Measurements from ENCODE around the gene RHO. TPM values are rescaled to one million over a fixed set of nuclear protein-coding genes. Genes with fewer than 3 reads are reported as not detected.

The RHO gene
- total RNA-seq, 1 donor: not detected

- Histone ChIP-seq H3K4me1 (ENCODE audit: insufficient read depth, low read length) (peaks cover 29% of the 10 kb centered on the region), H3K36me3 (ENCODE audit: insufficient read depth, low read length) (peaks cover 68% of the 10 kb centered on the region)
Measured at GRCh38 chr3:129563332-129563731, 34.9 kb downstream of the RHO start.

DNA sequence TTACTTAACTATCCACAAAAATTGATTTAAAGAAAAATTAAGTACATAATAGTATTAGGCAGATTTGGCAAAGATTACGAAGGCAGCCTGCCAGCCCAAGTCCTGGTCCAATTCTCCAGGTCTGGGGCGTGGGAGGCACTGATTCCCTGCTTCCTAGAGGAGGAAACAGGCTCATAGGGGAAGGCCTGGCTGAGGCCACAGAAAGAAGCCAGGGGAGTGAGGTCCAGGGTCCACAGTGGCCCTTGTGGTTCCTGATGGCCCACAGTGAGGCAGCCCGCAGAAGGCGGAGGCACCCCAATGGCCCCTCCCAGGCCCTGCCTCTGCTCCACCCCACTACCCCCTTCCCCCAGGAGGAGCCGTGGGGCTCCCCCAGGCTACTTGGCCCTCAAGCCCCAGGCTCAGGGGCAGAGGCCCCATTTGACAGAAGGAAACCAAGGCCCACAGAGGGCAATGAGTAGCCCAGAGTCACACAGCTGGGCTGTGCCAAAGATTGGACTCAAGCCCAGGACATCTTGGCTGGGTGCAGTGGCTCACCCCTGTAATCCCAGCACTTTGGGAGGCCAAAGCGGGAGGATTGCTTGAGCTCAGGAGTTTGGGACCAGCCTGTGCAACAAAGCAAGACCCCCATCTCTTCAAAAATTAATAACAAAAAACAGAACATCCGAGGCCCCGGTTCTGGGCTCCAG is 35.6 kb downstream of the RHO start:
- H3K4me1 ChIP-seq (ENCODE audit: insufficient read depth, low read length): peaks cover 22% of the 10 kb centered on the region
- no peak for DNase-seq (ENCODE audit: insufficient read length, low spot score, missing footprints)
- TF ChIP-seq, protein P1, sequence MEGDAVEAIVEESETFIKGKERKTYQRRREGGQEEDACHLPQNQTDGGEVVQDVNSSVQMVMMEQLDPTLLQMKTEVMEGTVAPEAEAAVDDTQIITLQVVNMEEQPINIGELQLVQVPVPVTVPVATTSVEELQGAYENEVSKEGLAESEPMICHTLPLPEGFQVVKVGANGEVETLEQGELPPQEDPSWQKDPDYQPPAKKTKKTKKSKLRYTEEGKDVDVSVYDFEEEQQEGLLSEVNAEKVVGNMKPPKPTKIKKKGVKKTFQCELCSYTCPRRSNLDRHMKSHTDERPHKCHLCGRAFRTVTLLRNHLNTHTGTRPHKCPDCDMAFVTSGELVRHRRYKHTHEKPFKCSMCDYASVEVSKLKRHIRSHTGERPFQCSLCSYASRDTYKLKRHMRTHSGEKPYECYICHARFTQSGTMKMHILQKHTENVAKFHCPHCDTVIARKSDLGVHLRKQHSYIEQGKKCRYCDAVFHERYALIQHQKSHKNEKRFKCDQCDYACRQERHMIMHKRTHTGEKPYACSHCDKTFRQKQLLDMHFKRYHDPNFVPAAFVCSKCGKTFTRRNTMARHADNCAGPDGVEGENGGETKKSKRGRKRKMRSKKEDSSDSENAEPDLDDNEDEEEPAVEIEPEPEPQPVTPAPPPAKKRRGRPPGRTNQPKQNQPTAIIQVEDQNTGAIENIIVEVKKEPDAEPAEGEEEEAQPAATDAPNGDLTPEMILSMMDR (IDR thresholded peaks at IDR 0.05; ENCODE audit: extremely low read depth, low read depth, low read length): no peak

More at GRCh38 chr3:129563332-129563731, 34.9 kb downstream of the RHO start:
- TF ChIP-seq, protein P1 (IDR thresholded peaks at IDR 0.05; ENCODE audit: extremely low read depth, low read depth, low read length): no peak
- H3K27ac ChIP-seq (ENCODE audit: low read depth, low read length): no peak overlapping the region
- no peak overlapping the region for H3K4me2 ChIP-seq (ENCODE audit: insufficient read depth, low read length)
- H3K9me3 ChIP-seq (ENCODE audit: low read depth, low read length): no peaks in the 10 kb centered on the region
- H3K27me3 ChIP-seq (ENCODE audit: insufficient read depth, low read length): no peaks in the 10 kb centered on the region
- H2AFZ ChIP-seq (ENCODE audit: low read length): no peak overlapping the region
- H3K4me3 ChIP-seq (ENCODE audit: insufficient read depth, low read length): no peak overlapping the region
- no peak for DNase-seq (ENCODE audit: insufficient read length, low spot score, missing footprints)
- peaks cover 3% of the 10 kb centered on the region for H3K79me2 ChIP-seq (ENCODE audit: insufficient read depth, low read length)
- no peaks in the 10 kb centered on the region for H4K20me1 ChIP-seq (ENCODE audit: insufficient read depth, low read length)

GRCh38 chr3:129564981-129565644 is 36.7 kb downstream of the RHO start:
- no peak for DNase-seq (ENCODE audit: insufficient read length, low spot score, missing footprints)

More for the DNA sequence above, 35.6 kb downstream of the RHO start:
- Histone ChIP-seq H3K27ac (ENCODE audit: low read depth, low read length) (no peak overlapping the region), H3K36me3 (ENCODE audit: insufficient read depth, low read length) (peaks cover 69% of the 10 kb centered on the region), H3K9me3 (ENCODE audit: low read depth, low read length) (no peaks in the 10 kb centered on the region), H3K79me2 (ENCODE audit: insufficient read depth, low read length) (peaks cover 3% of the 10 kb centered on the region), H3K4me3 (ENCODE audit: insufficient read depth, low read length) (no peak overlapping the region), H3K4me2 (ENCODE audit: insufficient read depth, low read length) (no peak overlapping the region), H4K20me1 (ENCODE audit: insufficient read depth, low read length) (no peaks in the 10 kb centered on the region), H2AFZ (ENCODE audit: low read length) (no peak overlapping the region), H3K27me3 (ENCODE audit: insufficient read depth, low read length) (no peaks in the 10 kb centered on the region)

DNA sequence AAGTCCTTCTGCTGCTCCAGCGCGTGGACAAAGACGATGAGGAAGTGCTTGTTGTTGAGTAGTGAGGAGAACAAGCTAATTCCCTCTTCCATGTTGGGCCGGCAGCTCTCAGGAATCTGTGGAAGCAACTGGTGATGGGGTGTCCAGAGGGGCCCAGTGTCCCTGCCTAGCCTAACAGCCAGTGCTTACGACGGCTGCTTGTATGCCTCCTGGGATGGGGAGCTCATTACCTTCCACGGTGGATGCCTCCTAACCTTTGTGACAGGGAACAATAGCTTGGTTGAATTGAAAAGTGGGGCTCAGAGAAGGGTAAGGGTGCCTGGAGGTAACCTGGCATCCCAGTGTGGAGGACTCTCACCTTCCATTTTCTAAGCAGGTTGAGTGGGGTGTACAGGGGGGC is 37.5 kb downstream of the RHO start:
- no peak for DNase-seq (ENCODE audit: insufficient read length, low spot score, missing footprints)
- Histone ChIP-seq H3K27ac (ENCODE audit: low read depth, low read length) (no peak overlapping the region), H3K36me3 (ENCODE audit: insufficient read depth, low read length) (peaks cover 76% of the 10 kb centered on the region), H4K20me1 (ENCODE audit: insufficient read depth, low read length) (no peaks in the 10 kb centered on the region), H3K4me1 (ENCODE audit: insufficient read depth, low read length) (peaks cover 6% of the 10 kb centered on the region), H3K79me2 (ENCODE audit: insufficient read depth, low read length) (no peaks in the 10 kb centered on the region), H2AFZ (ENCODE audit: low read length) (no peak overlapping the region), H3K4me3 (ENCODE audit: insufficient read depth, low read length) (no peak overlapping the region), H3K4me2 (ENCODE audit: insufficient read depth, low read length) (no peak overlapping the region), H3K9me3 (ENCODE audit: low read depth, low read length) (no peaks in the 10 kb centered on the region), H3K27me3 (ENCODE audit: insufficient read depth, low read length) (no peaks in the 10 kb centered on the region)
- TF ChIP-seq, protein P1 (IDR thresholded peaks at IDR 0.05; ENCODE audit: extremely low read depth, low read depth, low read length): no peak

More at GRCh38 chr3:129564981-129565644, 36.7 kb downstream of the RHO start:
- Histone ChIP-seq H3K4me1 (ENCODE audit: insufficient read depth, low read length) (peaks cover 14% of the 10 kb centered on the region), H4K20me1 (ENCODE audit: insufficient read depth, low read length) (no peaks in the 10 kb centered on the region), H2AFZ (ENCODE audit: low read length) (no peak overlapping the region), H3K79me2 (ENCODE audit: insufficient read depth, low read length) (no peaks in the 10 kb centered on the region), H3K4me3 (ENCODE audit: insufficient read depth, low read length) (no peak overlapping the region), H3K27ac (ENCODE audit: low read depth, low read length) (no peak overlapping the region), H3K4me2 (ENCODE audit: insufficient read depth, low read length) (no peak overlapping the region), H3K36me3 (ENCODE audit: insufficient read depth, low read length) (peaks cover 70% of the 10 kb centered on the region), H3K27me3 (ENCODE audit: insufficient read depth, low read length) (no peaks in the 10 kb centered on the region), H3K9me3 (ENCODE audit: low read depth, low read length) (no peaks in the 10 kb centered on the region)
- TF ChIP-seq, protein P1 (IDR thresholded peaks at IDR 0.05; ENCODE audit: extremely low read depth, low read depth, low read length): no peak
